ENCODE results near the gene IFT57. TPM values are rescaled to one million over a fixed set of nuclear protein-coding genes. Genes with fewer than 3 reads are reported as not detected.

The IFT57 gene
- total and polyA plus RNA-seq, 9 of the 15 experiments (the other 6 are each of a cell fraction or from before 2014, with no cell fraction given) = 1.5 to 20.1 (median 9.9) TPM

- intact Hi-C loops (cut with micrococcal nuclease) (no loop called here), in situ Hi-C loops (cut with MboI) (no loop called here)
- H3K27ac ChIP-seq (ENCODE audit: extremely low read depth, low read depth, low read length) = no peak overlapping the region
- ChIA-PET POLR2A (interaction anchor here (0.5 kb wide), 1 partner anchor 96 kb away, joined by 4 read pairs; no protein-coding TSS in a partner anchor), CTCF (ENCODE audit: low intra/inter-chr PET ratio) (no interaction called here)
- DNase-seq (ENCODE audit: extremely low read depth in 1 of 4, low spot score in 3 of 4) (no peak), ATAC-seq (no peak), FAIRE-seq (no peak)
- no TSS peak for BruUV-seq (replicated peaks)
- H3K79me2 ChIP-seq (ENCODE audit: control insufficient read depth, insufficient read depth, low read length) = no peaks in the 10 kb centered on the region
- 0% methylated on average over 1 of the region's 1 CpG for WGBS (ENCODE audit: insufficient coverage, low coverage, missing lambda C conversion rate)
- no peaks in the 10 kb centered on the region for H4K20me1 ChIP-seq (replicated peaks; ENCODE audit: control insufficient read depth, insufficient read depth, low read length)
- no peak overlapping the region for H3K4me2 ChIP-seq (ENCODE audit: insufficient read depth, low read length)
- H3K4me3 ChIP-seq = no peak overlapping the region
- H3K27me3 ChIP-seq (ENCODE audit: control insufficient read depth in 2 of 2, insufficient read depth in 2 of 2, low read length in 2 of 2) = no peaks in the 10 kb centered on the region
- no peak overlapping the region for H3K9ac ChIP-seq (ENCODE audit: insufficient read depth in 1 of 2, low read depth in 2 of 2, low read length in 2 of 2)
- H3K4me1 ChIP-seq (replicated peaks in 1 of 2; ENCODE audit: control insufficient read depth in 2 of 2, insufficient read depth in 2 of 2, low read length in 2 of 2) = no peaks in the 10 kb centered on the region
- no peak overlapping the region for H2AFZ ChIP-seq (ENCODE audit: low read depth, low read length)
- no peak for TF ChIP-seq NR3C1 (CRISPR knock-in tag; IDR thresholded peaks at IDR 0.05)
- no peak for TF ChIP-seq L3MBTL2 (IDR thresholded peaks at IDR 0.05)
- no peaks in the 10 kb centered on the region for H3K36me3 ChIP-seq (ENCODE audit: control insufficient read depth, insufficient read depth, low read length)
- H3K9me1 ChIP-seq (ENCODE audit: control insufficient read depth, insufficient read depth, low read length) = no peaks in the 10 kb centered on the region
- H3K9me3 ChIP-seq (replicated peaks; ENCODE audit: control insufficient read depth, insufficient read depth, low read depth, low read length) = no peaks in the 10 kb centered on the region
Observed at GRCh38 chr3:108251844-108252243, 29.6 kb upstream of the IFT57 start.

DNA sequence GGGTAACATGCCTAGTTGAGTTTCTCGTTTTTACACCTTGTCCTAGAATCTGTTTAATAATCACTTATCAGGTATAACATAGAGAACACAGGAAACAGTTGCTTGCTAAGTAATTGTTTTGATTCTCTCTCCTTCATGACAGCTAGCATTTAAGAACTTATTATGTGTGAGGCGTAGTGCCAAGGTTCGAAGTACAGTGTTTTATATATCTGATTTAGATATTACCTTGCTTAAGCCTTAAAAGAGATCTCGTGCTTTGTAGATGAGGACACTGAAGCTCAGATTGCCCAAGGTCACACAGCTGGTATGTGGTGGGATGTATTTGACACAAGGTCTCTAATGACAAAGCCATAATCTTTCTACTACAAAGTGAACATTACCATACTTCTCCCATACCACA, 29.0 kb upstream of the IFT57 start:
- no peaks in the 10 kb centered on the region for H4K20me1 ChIP-seq (replicated peaks; ENCODE audit: control insufficient read depth, insufficient read depth, low read length)
- no peaks in the 10 kb centered on the region for H3K36me3 ChIP-seq (ENCODE audit: control insufficient read depth, insufficient read depth, low read length)
- ATAC-seq (no peak), DNase-seq (ENCODE audit: extremely low read depth in 1 of 4, low spot score in 3 of 4) (no peak), FAIRE-seq (no peak)
- H3K9ac ChIP-seq (ENCODE audit: insufficient read depth in 1 of 2, low read depth in 2 of 2, low read length in 2 of 2) = no peak overlapping the region
- BruUV-seq (replicated peaks) = no TSS peak
- no peaks in the 10 kb centered on the region for H3K4me1 ChIP-seq (replicated peaks in 1 of 2; ENCODE audit: control insufficient read depth in 2 of 2, insufficient read depth in 2 of 2, low read length in 2 of 2)
- H3K4me2 ChIP-seq (ENCODE audit: insufficient read depth, low read length) = no peak overlapping the region
- H3K4me3 ChIP-seq = no peak overlapping the region
- intact Hi-C loops (cut with micrococcal nuclease) = no loop called here
- no peaks in the 10 kb centered on the region for H3K9me3 ChIP-seq (replicated peaks; ENCODE audit: control insufficient read depth, insufficient read depth, low read depth, low read length)
- H3K79me2 ChIP-seq (ENCODE audit: control insufficient read depth, insufficient read depth, low read length) = no peaks in the 10 kb centered on the region
- no peak overlapping the region for H2AFZ ChIP-seq (ENCODE audit: low read depth, low read length)
- ChIA-PET CTCF (ENCODE audit: low intra/inter-chr PET ratio) (no interaction called here), POLR2A (interaction anchor here (0.5 kb wide), 1 partner anchor 96 kb away, joined by 4 read pairs; no protein-coding TSS in a partner anchor)
- H3K27ac ChIP-seq (ENCODE audit: extremely low read depth, low read depth, low read length) = no peak overlapping the region
- in situ Hi-C loops (cut with MboI) = no loop called here
- WGBS (ENCODE audit: insufficient coverage, low coverage, missing lambda C conversion rate) = 3% methylated on average over 4 of the region's 4 CpGs
- no peaks in the 10 kb centered on the region for H3K9me1 ChIP-seq (ENCODE audit: control insufficient read depth, insufficient read depth, low read length)
- no peaks in the 10 kb centered on the region for H3K27me3 ChIP-seq (ENCODE audit: control insufficient read depth in 2 of 2, insufficient read depth in 2 of 2, low read length in 2 of 2)
- TF ChIP-seq TCF3 (CRISPR knock-in tag; IDR thresholded peaks at IDR 0.05) (no peak), DPF2 (IDR thresholded peaks at IDR 0.05) (no peak), FOXA1 (IDR thresholded peaks at IDR 0.05; ENCODE audit: borderline replicate concordance) (no peak), ATF3 (IDR thresholded peaks at IDR 0.05) (no peak), ATF3 (CRISPR knock-in tag; conservative IDR thresholded peaks at IDR 0.05) (no peak), ZSCAN29 (IDR thresholded peaks at IDR 0.05) (no peak), TARDBP (IDR thresholded peaks at IDR 0.05) (no peak), SIN3A (IDR thresholded peaks at IDR 0.05; ENCODE audit: borderline replicate concordance in 2 of 2, control insufficient read depth in 1 of 2, low read depth in 2 of 2, low read length in 2 of 2) (no peak)
- TF ChIP-seq, protein P1, sequence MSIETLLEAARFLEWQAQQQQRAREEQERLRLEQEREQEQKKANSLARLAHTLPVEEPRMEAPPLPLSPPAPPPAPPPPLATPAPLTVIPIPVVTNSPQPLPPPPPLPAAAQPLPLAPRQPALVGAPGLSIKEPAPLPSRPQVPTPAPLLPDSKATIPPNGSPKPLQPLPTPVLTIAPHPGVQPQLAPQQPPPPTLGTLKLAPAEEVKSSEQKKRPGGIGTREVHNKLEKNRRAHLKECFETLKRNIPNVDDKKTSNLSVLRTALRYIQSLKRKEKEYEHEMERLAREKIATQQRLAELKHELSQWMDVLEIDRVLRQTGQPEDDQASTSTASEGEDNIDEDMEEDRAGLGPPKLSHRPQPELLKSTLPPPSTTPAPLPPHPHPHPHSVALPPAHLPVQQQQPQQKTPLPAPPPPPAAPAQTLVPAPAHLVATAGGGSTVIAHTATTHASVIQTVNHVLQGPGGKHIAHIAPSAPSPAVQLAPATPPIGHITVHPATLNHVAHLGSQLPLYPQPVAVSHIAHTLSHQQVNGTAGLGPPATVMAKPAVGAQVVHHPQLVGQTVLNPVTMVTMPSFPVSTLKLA (conservative IDR thresholded peaks at IDR 0.05) = no peak
- TF ChIP-seq, protein P2, sequence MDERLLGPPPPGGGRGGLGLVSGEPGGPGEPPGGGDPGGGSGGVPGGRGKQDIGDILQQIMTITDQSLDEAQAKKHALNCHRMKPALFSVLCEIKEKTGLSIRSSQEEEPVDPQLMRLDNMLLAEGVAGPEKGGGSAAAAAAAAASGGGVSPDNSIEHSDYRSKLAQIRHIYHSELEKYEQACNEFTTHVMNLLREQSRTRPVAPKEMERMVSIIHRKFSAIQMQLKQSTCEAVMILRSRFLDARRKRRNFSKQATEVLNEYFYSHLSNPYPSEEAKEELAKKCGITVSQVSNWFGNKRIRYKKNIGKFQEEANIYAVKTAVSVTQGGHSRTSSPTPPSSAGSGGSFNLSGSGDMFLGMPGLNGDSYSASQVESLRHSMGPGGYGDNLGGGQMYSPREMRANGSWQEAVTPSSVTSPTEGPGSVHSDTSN (CRISPR knock-in tag; IDR thresholded peaks at IDR 0.05; ENCODE audit: low read depth) = no peak
- TF ChIP-seq, protein P2 (tag; conservative IDR thresholded peaks at IDR 0.05; ENCODE audit: low read depth) = no peak
